ENCODE measurements around the gene NSMCE1.

DNA sequence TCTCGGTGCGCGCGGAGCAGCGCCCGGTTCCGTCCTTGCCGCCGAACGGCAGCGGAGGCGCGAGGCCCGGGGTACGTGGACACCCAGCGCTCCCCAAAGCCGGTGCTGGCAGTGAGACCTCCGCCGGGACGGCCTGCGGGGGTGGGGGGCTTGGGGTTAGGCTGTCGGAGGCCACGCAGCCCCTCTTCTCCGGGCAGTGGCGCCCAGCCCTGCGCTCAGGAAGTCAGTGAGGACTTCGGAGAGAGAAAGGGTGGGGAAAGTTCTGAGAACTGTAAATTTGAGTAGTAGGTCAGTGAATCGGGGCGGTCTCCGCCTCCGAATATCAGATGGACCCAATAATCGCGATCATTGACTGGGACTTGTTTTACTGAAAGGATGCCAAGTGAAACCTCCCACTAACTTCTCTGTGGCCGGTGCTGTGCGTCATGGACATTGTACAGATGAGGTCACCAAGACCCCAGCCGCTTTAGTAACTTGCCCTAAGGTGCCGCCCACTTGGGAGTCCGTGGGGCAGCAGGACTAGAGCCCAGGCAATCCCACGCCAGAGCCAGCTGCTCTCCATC, 45.7 kb upstream of the NSMCE1 start:
- TF ChIP-seq CTCF (IDR thresholded peaks at IDR 0.05) (no peak), EZH2 (IDR thresholded peaks at IDR 0.05; ENCODE audit: borderline replicate concordance, insufficient read depth, low read depth, low read length, poor library complexity, severe bottlenecking) (no peak)

Measured in B cell (primary cell).